ENCODE results near the gene PNLIPRP2.

Gene PNLIPRP2

GRCh38 chr10:116620423-116621400 lies at the start of gene PNLIPRP2:
Gene PNLIPRP2, plus strand, starts transcription at chr10:116620953.
- in situ Hi-C loops (cut with MboI; ENCODE audit: low sequenced_read_pairs), result no loop called here

- in situ Hi-C loops (cut with MboI; ENCODE audit: low sequenced_read_pairs), result no loop called here
Measured at GRCh38 chr10:116574797-116575196, 46.0 kb upstream of the PNLIPRP2 start.

- in situ Hi-C loops (cut with MboI; ENCODE audit: low sequenced_read_pairs), result no loop called here
Measured at GRCh38 chr10:116587878-116588591, 32.7 kb upstream of the PNLIPRP2 start.

- in situ Hi-C loops (cut with MboI; ENCODE audit: low sequenced_read_pairs), result no loop called here
Measured at GRCh38 chr10:116588995-116589394, 31.8 kb upstream of the PNLIPRP2 start.

- in situ Hi-C loops (cut with MboI; ENCODE audit: low sequenced_read_pairs), result no loop called here
Measured at GRCh38 chr10:116589926-116590325, 30.8 kb upstream of the PNLIPRP2 start.

- in situ Hi-C loops (cut with MboI; ENCODE audit: low sequenced_read_pairs), result no loop called here
Measured at GRCh38 chr10:116590590-116591444, 29.9 kb upstream of the PNLIPRP2 start, which contains the start of gene PNLIPRP1. Gene PNLIPRP1, plus strand, starts transcription at chr10:116590959. Its CDS starts 171 bp downstream, at chr10:116591130.

- in situ Hi-C loops (cut with MboI; ENCODE audit: low sequenced_read_pairs), result no loop called here
Measured at GRCh38 chr10:116593139-116593740, 27.5 kb upstream of the PNLIPRP2 start.

- in situ Hi-C loops (cut with MboI; ENCODE audit: low sequenced_read_pairs), result no loop called here
Measured at GRCh38 chr10:116594525-116595035, 26.2 kb upstream of the PNLIPRP2 start.

- in situ Hi-C loops (cut with MboI; ENCODE audit: low sequenced_read_pairs), result no loop called here
Measured at GRCh38 chr10:116596062-116596461, 24.7 kb upstream of the PNLIPRP2 start.

GRCh38 chr10:116597543-116597942 lies 23.2 kb upstream of the PNLIPRP2 start:
- in situ Hi-C loops (cut with MboI; ENCODE audit: low sequenced_read_pairs), result no loop called here

GRCh38 chr10:116598329-116598728 lies 22.4 kb upstream of the PNLIPRP2 start:
- in situ Hi-C loops (cut with MboI; ENCODE audit: low sequenced_read_pairs), result no loop called here

- in situ Hi-C loops (cut with MboI; ENCODE audit: low sequenced_read_pairs), result no loop called here
Measured at GRCh38 chr10:116599991-116600390, 20.8 kb upstream of the PNLIPRP2 start.

GRCh38 chr10:116602648-116603400 lies 17.9 kb upstream of the PNLIPRP2 start:
- in situ Hi-C loops (cut with MboI; ENCODE audit: low sequenced_read_pairs), result no loop called here

GRCh38 chr10:116606061-116606483 lies 14.7 kb upstream of the PNLIPRP2 start:
- in situ Hi-C loops (cut with MboI; ENCODE audit: low sequenced_read_pairs), result no loop called here

GRCh38 chr10:116607336-116607735 lies 13.4 kb upstream of the PNLIPRP2 start:
- in situ Hi-C loops (cut with MboI; ENCODE audit: low sequenced_read_pairs), result no loop called here

- in situ Hi-C loops (cut with MboI; ENCODE audit: low sequenced_read_pairs), result no loop called here
Measured at GRCh38 chr10:116608686-116609594, 11.8 kb upstream of the PNLIPRP2 start.

GRCh38 chr10:116610443-116611152 lies 10.2 kb upstream of the PNLIPRP2 start:
- in situ Hi-C loops (cut with MboI; ENCODE audit: low sequenced_read_pairs), result no loop called here

- in situ Hi-C loops (cut with MboI; ENCODE audit: low sequenced_read_pairs), result no loop called here
Measured at GRCh38 chr10:116611153-116611545, 9.6 kb upstream of the PNLIPRP2 start.

All from HL-60/S4 (cell line).